NCI-H2196 treated with DMSO at 0.1 percent for 48 hours (cell line): ENCODE measurements around the gene ARPC4.
"Not testable (repeated sequence)": the region's sequence is repeated elsewhere in the genome, so short reads cannot be mapped to it uniquely, and the experiment has no call there.

Experiments
- DNase-seq: peaks from one replicate; lab custom pipeline; 2025; ENCODE audit not compliant: unreplicated experiment; lab: John Stamatoyannopoulos, UW

Gene ARPC4

GRCh38 chr3:9851926-9852325 is 59.0 kb downstream of the ARPC4 start:
- DNase-seq: not testable (repeated sequence)

GRCh38 chr3:9852528-9852927 is 59.6 kb downstream of the ARPC4 start:
- no peak for DNase-seq

GRCh38 chr3:9854291-9854940 is 61.5 kb downstream of the ARPC4 start:
- not testable (repeated sequence) for DNase-seq

- DNase-seq: no peak
Observed at GRCh38 chr3:9855594-9855993, 62.7 kb downstream of the ARPC4 start.
